Kidney (tissue), 14 donors: Measurements from ENCODE around the gene SLC25A27. TPM values are rescaled to one million over a fixed set of nuclear protein-coding genes. Genes with fewer than 3 reads are reported as not detected.

Experiments used
- DNase-seq, 5 donors: peaks; one replicate each; pipeline ENCODE4 v3.0.0-alpha.2; 2013 to 2020
- FAIRE-seq: peaks from 2 replicates; lab custom pipeline; 2012; peaks lifted over from hg19 to GRCh38; lab: Jason Lieb, UNC
- H3K27ac ChIP-seq, 2 donors: one replicate each; pipeline ENCODE4 v1.7.0; 2013; ENCODE audit warnings: low read depth in 2 of 2, low read length in 2 of 2, inconsistent platforms in 1 of 2
- H3K27me3 ChIP-seq: one replicate; pipeline ENCODE4 v1.7.1; 2013; ENCODE audit warnings: low read length, inconsistent platforms; ENCODE audit not compliant: control insufficient read depth, insufficient read depth
- H3K36me3 ChIP-seq, 3 donors: one replicate each; pipeline versions ENCODE4 v1.7.0 to v1.7.1; 2013; ENCODE audit warnings: low read length in 3 of 3, control low read depth in 1 of 3, inconsistent platforms in 1 of 3; ENCODE audit not compliant: insufficient read depth in 3 of 3, control insufficient read depth in 2 of 3
- H3K4me1 ChIP-seq, 3 donors: one replicate each; pipeline versions ENCODE4 v1.7.0 to v1.7.1; 2013; ENCODE audit warnings: low read length in 3 of 3, inconsistent platforms in 1 of 3, low read depth in 1 of 3; ENCODE audit not compliant: control insufficient read depth in 2 of 3, insufficient read depth in 2 of 3
- H3K4me3 ChIP-seq, 3 donors: one replicate each; pipeline versions ENCODE4 v1.7.0 to v1.8.1; 2013; ENCODE audit warnings: low read length in 3 of 3, control low read depth in 1 of 3, inconsistent platforms in 1 of 3
- H3K9ac ChIP-seq, 3 donors: one replicate each; pipeline versions ENCODE4 v1.7.0 to v1.7.1; 2013; ENCODE audit warnings: low read length in 3 of 3, control low read depth in 1 of 3, inconsistent platforms in 1 of 3
- H3K9me3 ChIP-seq, 3 donors: one replicate each; pipeline versions ENCODE4 v1.7.0 to v1.7.1; 2013; ENCODE audit warnings: low read length in 3 of 3, control low read depth in 1 of 3, inconsistent platforms in 1 of 3; ENCODE audit not compliant: control insufficient read depth in 2 of 3, insufficient read depth in 1 of 3
- CTCF ChIP-seq: IDR thresholded peaks from 3 replicates; pipeline ENCODE4 v1.5.1; 2012; ENCODE audit warnings: mild to moderate bottlenecking, moderate library complexity, borderline replicate concordance; ENCODE audit not compliant: insufficient read depth; ENCODE audit errors: extremely low read depth
- intact Hi-C: fragments of 100-400 bp; cut with DNase I; formaldehyde crosslinking; loops from one replicate; pipeline ENCODE4 v1.11.1; 2022
- polyA plus RNA-seq: library from polyadenylated mRNA; stranded (reverse); fragments of 350-450 nt; fragmentation: Illumina TruSeq; extraction: RNeasy Lipid Tissue Mini Kit (QIAGEN cat#74804); gene quantifications from one replicate; pipeline ENCODE4 v1.2.3, GENCODE V29; 2014; ENCODE audit warnings: low read depth, low replicate concordance; ENCODE audit not compliant: insufficient read depth
- total RNA-seq: library from RNA; stranded (reverse); fragmentation: NEBNext Ultra II Directional; extraction: Animal tissue kit (Norgen Biotek cat#: 25700); gene quantifications from one replicate; pipeline ENCODE4 v1.2.1, GENCODE V29; 2021
- donor health status: control.
- donor health status: control.
- donor health status: control.
- donor health status: control.
- donor health status: control.
- donor health status: DM: yes; HTN: yes; CAD: no.
- donor health status: Normal renal cell carcinoma (clear cell type).

SLC25A27 gene
- total and polyA plus RNA-seq, 2 donors from 2014 or later = 19.1 to 22.6 TPM

DNA sequence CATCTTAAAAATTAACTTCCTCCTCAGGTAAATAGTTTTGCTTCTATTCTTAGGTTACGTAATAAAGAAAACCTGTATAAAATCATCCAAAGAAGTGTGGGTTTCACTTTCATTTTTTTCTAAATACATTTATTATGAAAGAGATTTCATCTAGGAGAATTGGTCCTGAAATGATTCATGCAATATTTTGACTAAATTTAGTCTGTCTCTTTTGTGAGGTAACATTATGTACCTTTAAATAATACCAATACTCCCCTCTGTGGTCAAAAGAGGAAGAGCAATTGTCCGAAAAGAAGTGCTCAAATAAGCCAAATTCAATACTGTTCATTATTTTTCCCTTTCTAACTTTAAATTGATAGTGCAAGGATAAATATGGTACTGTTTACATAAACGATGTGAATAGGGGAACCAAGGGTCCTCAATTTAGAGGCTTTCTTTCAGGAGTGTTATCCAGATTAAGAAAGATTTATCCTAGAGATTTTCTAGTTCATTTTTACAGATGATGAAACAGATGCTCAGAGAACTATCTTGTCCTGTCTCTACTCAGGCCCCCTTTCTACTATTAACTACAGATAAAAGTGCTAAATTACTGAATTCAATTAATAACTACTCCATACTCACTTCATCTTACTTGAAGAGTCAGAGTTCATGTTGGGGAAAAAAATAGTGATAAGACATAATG lies 26.4 kb upstream of the SLC25A27 start:
- H3K36me3 ChIP-seq = no peaks in the 10 kb centered on the region
- peak; percentile 89 for FAIRE-seq
- peak; percentile 43 for TF ChIP-seq CTCF
- H3K27ac ChIP-seq = no peak overlapping the region
- no peaks in the 10 kb centered on the region for H3K27me3 ChIP-seq
- intact Hi-C loops = no loop called here
- no peak overlapping the region for H3K4me3 ChIP-seq
- H3K4me1 ChIP-seq = no peaks in the 10 kb centered on the region
- no peaks in the 10 kb centered on the region for H3K9me3 ChIP-seq
- no peak overlapping the region for H3K9ac ChIP-seq
- DNase-seq = peak in 2 of 5 donors; percentile 46 to 56

- no peaks in the 10 kb centered on the region for H3K27me3 ChIP-seq
- no peak overlapping the region for H3K9ac ChIP-seq
- intact Hi-C loops = no loop called here
- no peaks in the 10 kb centered on the region for H3K4me1 ChIP-seq
- no peak for DNase-seq
- H3K9me3 ChIP-seq = no peaks in the 10 kb centered on the region
- H3K27ac ChIP-seq = no peak overlapping the region
- no peak for FAIRE-seq
- H3K4me3 ChIP-seq = no peak overlapping the region
- H3K36me3 ChIP-seq = no peaks in the 10 kb centered on the region
- no peak for TF ChIP-seq CTCF
Measured at GRCh38 chr6:46626976-46627375, 25.8 kb upstream of the SLC25A27 start.

DNA sequence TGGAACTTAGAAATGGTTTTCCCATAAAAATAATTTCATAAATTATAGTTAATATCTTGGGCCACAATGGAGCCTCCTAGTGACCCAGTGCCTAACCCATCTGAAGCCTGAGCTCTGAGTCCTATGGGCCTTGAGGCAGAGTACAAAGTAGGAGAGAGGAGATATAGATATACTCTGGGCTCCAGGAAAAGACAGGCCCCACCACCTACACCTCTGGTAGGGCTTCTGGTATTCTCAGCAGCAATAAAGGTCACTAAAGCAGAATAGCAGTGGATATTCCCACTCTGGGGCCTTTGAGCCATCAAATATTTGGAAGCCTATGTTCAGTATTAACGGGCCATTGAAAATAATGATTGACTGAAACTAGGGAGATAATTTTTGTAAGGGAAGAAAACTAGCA lies 24.3 kb upstream of the SLC25A27 start:
- H3K27ac ChIP-seq = no peak overlapping the region
- H3K36me3 ChIP-seq = no peaks in the 10 kb centered on the region
- H3K4me3 ChIP-seq = no peak overlapping the region
- H3K27me3 ChIP-seq = no peaks in the 10 kb centered on the region
- intact Hi-C loops = no loop called here
- TF ChIP-seq CTCF = no peak
- H3K9ac ChIP-seq = no peak overlapping the region
- DNase-seq = peak in 2 of 5 donors; percentile 13 to 14
- H3K4me1 ChIP-seq = no peaks in the 10 kb centered on the region
- FAIRE-seq = no peak
- H3K9me3 ChIP-seq = no peaks in the 10 kb centered on the region
